K562 (cell line): ENCODE measurements around the gene PTGIS. TPM values are rescaled to one million over a fixed set of nuclear protein-coding genes. Genes with fewer than 3 reads are reported as not detected.

Experiments
- ARNT ChIP-seq, 2 experiments: fragments of 450-650 bp; IDR thresholded peaks; 2 replicates each; pipeline ENCODE4 v1.6.1; 2016; ENCODE audit warnings: mild to moderate bottlenecking in 1 of 2
- CBFA2T2 ChIP-seq: fragments of 450-650 bp; conservative IDR thresholded peaks from 2 replicates; pipeline ENCODE4 v1.6.1; 2017; ENCODE audit warnings: mild to moderate bottlenecking
- CTBP1 ChIP-seq: fragments of 450-650 bp; IDR thresholded peaks from 2 replicates; pipeline ENCODE4 v1.6.1; 2016; ENCODE audit warnings: borderline replicate concordance
- DMBX1 ChIP-seq: fragments of 250-450 bp; sonication (Bioruptor Pico); IDR thresholded peaks from 2 replicates; pipeline ENCODE4 v1.8.0; 2022; ENCODE audit warnings: inconsistent platforms, mild to moderate bottlenecking, moderate library complexity, borderline replicate concordance
- EP300 ChIP-seq: IDR thresholded peaks from 2 replicates; pipeline ENCODE4 v1.6.1; 2012; ENCODE audit warnings: low read length, improper control_type of control experiment
- ETV6 ChIP-seq, 3 experiments: fragments of 150-350 bp in 1 of 3; sonication (generic) in 1 of 3; formaldehyde crosslinking in 1 of 3; IDR thresholded peaks; 2 replicates each; pipeline versions ENCODE4 v1.6.1 to v1.8.0; 2014 to 2022; ENCODE audit warnings: borderline replicate concordance in 2 of 3, low read depth in 2 of 3, antibody characterized with exemption in 1 of 3, low read length in 1 of 3, mild to moderate bottlenecking in 1 of 3, missing genetic modification reagents in 1 of 3
- FOS ChIP-seq: IDR thresholded peaks from 3 replicates; pipeline ENCODE4 v1.6.1; 2011; ENCODE audit not compliant: insufficient read length; ENCODE audit errors: extremely low read depth
- GATAD2B ChIP-seq: fragments of 450-650 bp; IDR thresholded peaks from 2 replicates; pipeline ENCODE4 v1.6.1; 2017; ENCODE audit warnings: mild to moderate bottlenecking, borderline replicate concordance
- HOMEZ ChIP-seq: fragments of 250-450 bp; sonication (Bioruptor Pico); IDR thresholded peaks from 2 replicates; pipeline ENCODE4 v1.4.0; 2020; ENCODE audit warnings: mild to moderate bottlenecking, moderate library complexity
- KAT8 ChIP-seq: fragments of 450-650 bp; IDR thresholded peaks from 2 replicates; pipeline ENCODE4 v1.6.1; 2016; ENCODE audit warnings: low read depth, mild to moderate bottlenecking
- MCM5 ChIP-seq: fragments of 450-650 bp; IDR thresholded peaks from 2 replicates; pipeline ENCODE4 v1.6.1; 2016; ENCODE audit warnings: low read depth
- NFXL1 ChIP-seq: fragments of 450-650 bp; formaldehyde crosslinking; IDR thresholded peaks from 2 replicates; pipeline ENCODE4 v1.4.0; 2021; ENCODE audit warnings: mild to moderate bottlenecking
- PCBP1 ChIP-seq: fragments of 200-400 bp; formaldehyde crosslinking; IDR thresholded peaks from 2 replicates; pipeline ENCODE4 v1.6.1; 2018; ENCODE audit warnings: mild to moderate bottlenecking, low read depth, low read length; ENCODE audit not compliant: poor library complexity, severe bottlenecking
- POLR2A ChIP-seq: fragments of 450-650 bp; conservative IDR thresholded peaks from 2 replicates; pipeline ENCODE4 v1.6.1; 2016
- PRMT5 ChIP-seq: sonication (generic); formaldehyde crosslinking; IDR thresholded peaks from 2 replicates; pipeline ENCODE4 v1.5.0; 2020; ENCODE audit warnings: missing genetic modification reagents
- SFPQ ChIP-seq: fragments of 200-400 bp; formaldehyde crosslinking; IDR thresholded peaks from 2 replicates; pipeline ENCODE4 v1.6.1; 2017; ENCODE audit warnings: mild to moderate bottlenecking, low read depth, low read length, moderate library complexity
- TAF7 ChIP-seq: fragments of 450-650 bp; IDR thresholded peaks from 2 replicates; pipeline ENCODE4 v1.6.1; 2016; ENCODE audit warnings: missing genetic modification characterization, missing compliant biosample characterization
- TAL1 ChIP-seq: fragments of 450-650 bp; IDR thresholded peaks from 2 replicates; pipeline ENCODE4 v1.6.1; 2016; ENCODE audit warnings: mild to moderate bottlenecking
- TFAP4 ChIP-seq: sonication (generic); formaldehyde crosslinking; IDR thresholded peaks from 2 replicates; pipeline ENCODE4 v1.8.0; 2022; ENCODE audit warnings: missing genetic modification reagents, mild to moderate bottlenecking, moderate library complexity, borderline replicate concordance
- ZBTB33 ChIP-seq: sonication (generic); formaldehyde crosslinking; IDR thresholded peaks from 2 replicates; pipeline ENCODE4 v1.8.1; 2023; ENCODE audit warnings: mild to moderate bottlenecking, missing genetic modification reagents
- ZKSCAN8 ChIP-seq: fragments of 200-800 bp; sonication (Bioruptor generic); IDR thresholded peaks from 2 replicates; pipeline ENCODE4 v1.6.1; 2016; ENCODE audit warnings: missing genetic modification characterization, missing compliant biosample characterization
- ZNF507 ChIP-seq: conservative IDR thresholded peaks from 2 replicates; pipeline ENCODE4 v1.6.1; 2017; ENCODE audit warnings: missing genetic modification characterization, missing compliant biosample characterization
- ZNF511 ChIP-seq: sonication (generic); formaldehyde crosslinking; IDR thresholded peaks from 2 replicates; pipeline ENCODE4 v1.8.0; 2022; ENCODE audit warnings: mild to moderate bottlenecking, missing genetic modification reagents
- ZNF785 ChIP-seq: fragments of 250-450 bp; sonication (Bioruptor Pico); IDR thresholded peaks from 2 replicates; pipeline ENCODE4 v1.4.0; 2020; ENCODE audit warnings: mild to moderate bottlenecking
- polyA plus RNA-seq, 8 experiments: library from polyadenylated mRNA; depleted of rRNA in 4 of 8; stranded (reverse) in 5 of 8; unstranded in 3 of 8; fragments of >200 nt; fragmentation: Nextera tagmentation in 2 of 8; fragmentation: Illumina TruSeq in 1 of 8; extraction: Ambion mirVana in 2 of 8; extraction: Trizol in 1 of 8; gene quantifications; 2 replicates each; pipeline versions ENCODE4 v1.2.1 to v1.2.3, GENCODE V29; 2011 to 2014; ENCODE audit warnings: inconsistent platforms in 1 of 8, missing spikeins in 1 of 8
- total RNA-seq, 7 experiments: library from RNA; depleted of rRNA in 6 of 7; stranded (reverse); fragments of >200 nt in 6 of 7; fragmentation: Illumina TruSeq in 2 of 7; extraction: Trizol in 2 of 7; gene quantifications; 2 replicates each; pipeline versions ENCODE4 v1.2.1 to v1.2.3, GENCODE V29; 2011 to 2021; ENCODE audit warnings: low replicate concordance in 1 of 7

The PTGIS gene
- total and polyA plus RNA-seq, 9 of the 15 experiments (the other 6 are each of a cell fraction or from before 2014, with no cell fraction given), result not detected

GRCh38 chr20:49482621-49483017 is 85.3 kb downstream of the PTGIS start, which contains the start of gene KCNB1 (continued):
- TF ChIP-seq SFPQ, result no peak
- 0 out of 2 replicates have a peak, but pooled peaks have one; percentile 20 for TF ChIP-seq ZBTB33 (CRISPR knock-in tag)
- no peak for TF ChIP-seq CBFA2T2
- no peak for TF ChIP-seq POLR2A
- TF ChIP-seq TFAP4, result 0 out of 2 replicates have a peak, but pooled peaks have one; percentile 60
- TF ChIP-seq ZNF511 (CRISPR knock-in tag), result peak; percentile 70; the same call in 1 of the 2 replicates
- TF ChIP-seq DMBX1 (CRISPR knock-in tag), result peak; percentile 37; the same call in 1 of the 2 replicates
- no peak for TF ChIP-seq ETV6 (IDR thresholded peaks at IDR 0.05; ENCODE audit: borderline replicate concordance in 1 of 2, low read depth in 2 of 2, low read length in 1 of 2)
- TF ChIP-seq ETV6 (CRISPR knock-in tag; IDR thresholded peaks at IDR 0.05; ENCODE audit: borderline replicate concordance), result 0 out of 2 replicates have a peak, but pooled peaks have one; percentile 36
- TF ChIP-seq TAL1, result no peak
- TF ChIP-seq CTBP1, result no peak
- TF ChIP-seq ARNT (IDR thresholded peaks at IDR 0.05), result no peak
- TF ChIP-seq FOS, result no peak
- no peak for TF ChIP-seq ZNF785 (CRISPR knock-in tag)
- no peak for TF ChIP-seq MCM5
- TF ChIP-seq NFXL1 (CRISPR knock-in tag), result no peak
- no peak for TF ChIP-seq TAF7 (tag)
- no peak for TF ChIP-seq KAT8
- TF ChIP-seq ZKSCAN8 (CRISPR knock-in tag), result no peak
- no peak for TF ChIP-seq ZNF507 (tag)
- peak; percentile 76 for TF ChIP-seq PRMT5
- TF ChIP-seq EP300, result no peak
- TF ChIP-seq GATAD2B, result no peak
- TF ChIP-seq HOMEZ (CRISPR knock-in tag), result no peak
- TF ChIP-seq PCBP1, result peak; percentile 26
